SKM-1 treated with dmso at 0.1 percent for 144 hours (cell line): ENCODE measurements around the gene SNX9.
"Not testable (repeated sequence)": the region's sequence is repeated elsewhere in the genome, so short reads cannot be mapped to it uniquely, and the experiment has no call there.

ENCODE experiments used
- DNase-seq: peaks from one replicate; lab custom pipeline; 2025; ENCODE audit not compliant: unreplicated experiment; lab: John Stamatoyannopoulos, UW

Gene SNX9

GRCh38 chr6:157830354-157831017 lies 7.4 kb downstream of the SNX9 start:
- DNase-seq, result no peak

GRCh38 chr6:157831018-157831369 lies 7.9 kb downstream of the SNX9 start:
- no peak for DNase-seq

DNA sequence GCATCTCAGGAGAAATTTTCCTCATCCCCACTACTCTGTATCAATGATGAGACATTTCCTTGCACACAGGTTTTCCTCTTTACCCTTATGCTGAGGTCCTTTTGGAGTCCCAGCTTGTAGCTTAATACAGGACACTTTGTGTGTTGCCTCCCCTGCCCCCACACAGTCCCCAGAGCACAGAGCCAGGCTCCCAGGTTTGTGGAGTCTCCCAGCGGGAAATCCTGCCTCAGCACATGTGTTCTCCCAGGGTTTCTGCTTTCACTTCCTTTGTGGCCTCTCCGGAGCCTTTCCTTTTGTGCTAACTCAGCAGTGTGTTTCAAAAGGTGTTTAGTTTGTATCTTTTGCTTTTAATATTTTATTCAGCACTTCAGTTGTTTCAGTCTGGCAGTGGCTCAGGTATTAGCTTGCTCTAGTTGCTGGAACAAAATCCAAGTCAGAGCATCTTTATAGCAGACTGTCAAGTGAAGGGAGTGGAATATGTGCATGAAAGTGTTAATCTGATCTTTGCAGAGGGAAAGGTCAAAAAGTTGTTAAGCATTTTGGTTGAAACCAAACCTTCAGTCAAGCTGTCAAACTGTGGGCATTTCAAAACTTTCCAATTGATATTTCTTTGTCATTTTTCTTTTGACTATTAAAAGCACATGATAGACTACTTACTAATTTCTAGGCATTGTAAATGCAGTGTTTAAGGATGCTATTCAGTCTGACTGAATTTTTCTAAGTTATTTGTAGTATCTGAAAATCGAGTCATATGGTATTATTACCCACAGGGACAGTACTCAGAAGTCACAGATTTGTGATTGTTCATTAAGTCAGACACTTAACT lies 8.6 kb downstream of the SNX9 start:
- no peak for DNase-seq

- no peak for DNase-seq
These were observed 9.4 kb downstream of the SNX9 start for GRCh38 chr6:157832250-157832967.

GRCh38 chr6:157834549-157834948 lies 11.5 kb downstream of the SNX9 start:
- no peak for DNase-seq

GRCh38 chr6:157838718-157839430 lies 15.8 kb downstream of the SNX9 start:
- no peak for DNase-seq

DNA sequence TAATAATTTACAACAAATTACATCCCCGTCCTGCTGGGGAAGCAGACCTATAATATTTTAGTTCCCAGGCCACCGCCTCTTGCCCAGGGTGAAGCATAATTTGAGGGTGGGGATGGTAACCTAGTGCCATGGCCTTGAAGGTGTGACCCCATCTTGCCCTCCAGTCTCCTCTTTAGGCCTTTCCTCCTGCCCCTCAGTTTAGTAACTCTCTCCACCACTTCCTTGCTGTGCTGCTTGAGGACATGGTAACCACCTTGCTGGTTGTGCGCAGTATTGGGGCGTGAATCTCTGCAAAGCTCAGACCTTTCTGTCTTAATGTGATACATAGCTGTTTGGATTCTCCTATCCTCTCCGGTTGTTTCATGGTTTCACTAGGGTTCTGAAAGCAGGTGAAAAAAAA lies 16.6 kb downstream of the SNX9 start:
- DNase-seq, result no peak

DNA sequence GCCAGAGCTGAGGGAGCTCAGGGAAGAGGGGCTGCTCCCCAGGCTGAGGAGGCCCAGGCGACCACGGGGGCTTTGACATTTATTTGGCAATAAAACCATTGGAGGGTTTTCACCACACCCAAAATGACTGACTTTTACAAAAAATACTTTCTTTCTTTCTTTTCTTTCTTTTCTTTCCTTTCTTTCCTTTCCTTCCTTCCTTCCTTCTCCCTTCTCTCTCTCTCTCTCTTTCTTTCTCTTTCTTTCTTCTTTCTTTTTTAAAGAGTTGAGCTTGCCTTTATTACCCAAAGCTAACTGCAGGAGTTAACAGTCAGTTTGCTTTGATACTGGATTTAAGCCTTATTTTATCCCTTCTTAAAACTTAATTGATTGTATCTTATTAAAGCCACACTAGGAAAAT lies 17.2 kb downstream of the SNX9 start:
- DNase-seq, result no peak

DNA sequence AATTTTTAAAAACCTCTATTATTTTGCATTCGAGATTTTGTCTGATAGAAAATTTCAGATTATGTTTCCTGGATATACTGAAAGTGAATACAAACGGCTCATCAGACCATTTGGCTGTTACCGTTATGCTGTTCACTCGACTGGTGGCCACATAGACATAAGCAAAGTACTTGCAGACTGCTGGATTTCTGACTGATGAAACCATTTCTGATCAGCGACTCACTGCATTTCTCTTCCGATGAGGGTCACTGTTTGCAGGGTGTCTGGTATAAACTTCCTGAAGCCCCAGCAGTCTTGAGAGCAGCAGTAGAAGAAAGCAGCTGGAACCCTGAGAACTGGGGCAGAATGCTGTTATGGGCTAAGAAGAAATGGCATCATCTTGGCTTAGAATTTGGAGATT lies 17.7 kb downstream of the SNX9 start:
- no peak for DNase-seq

- DNase-seq, result peak; percentile 43
These were observed 18.3 kb downstream of the SNX9 start for GRCh38 chr6:157841211-157841840.

DNA sequence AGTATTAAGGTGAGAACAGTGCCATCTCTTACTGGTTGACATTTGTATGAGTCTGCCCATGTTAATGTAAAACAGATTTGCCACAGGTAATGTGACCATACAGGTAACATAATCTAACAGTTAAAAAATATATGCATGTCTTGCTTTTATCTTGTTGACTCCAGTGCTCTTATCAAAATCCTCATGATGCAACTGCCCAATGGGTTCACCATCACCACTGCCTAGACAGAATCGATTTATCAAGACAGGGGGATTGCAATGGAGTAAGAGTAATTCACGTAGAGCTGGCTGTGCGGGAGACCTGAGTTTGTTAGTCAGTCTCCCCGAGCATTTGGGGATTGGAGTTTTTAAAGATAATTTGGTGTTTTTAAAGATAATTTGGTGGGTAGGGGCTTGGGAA lies 19.2 kb downstream of the SNX9 start:
- DNase-seq, result no peak

- DNase-seq, result not testable (repeated sequence)
These were observed 21.1 kb downstream of the SNX9 start for GRCh38 chr6:157844196-157844595.

DNA sequence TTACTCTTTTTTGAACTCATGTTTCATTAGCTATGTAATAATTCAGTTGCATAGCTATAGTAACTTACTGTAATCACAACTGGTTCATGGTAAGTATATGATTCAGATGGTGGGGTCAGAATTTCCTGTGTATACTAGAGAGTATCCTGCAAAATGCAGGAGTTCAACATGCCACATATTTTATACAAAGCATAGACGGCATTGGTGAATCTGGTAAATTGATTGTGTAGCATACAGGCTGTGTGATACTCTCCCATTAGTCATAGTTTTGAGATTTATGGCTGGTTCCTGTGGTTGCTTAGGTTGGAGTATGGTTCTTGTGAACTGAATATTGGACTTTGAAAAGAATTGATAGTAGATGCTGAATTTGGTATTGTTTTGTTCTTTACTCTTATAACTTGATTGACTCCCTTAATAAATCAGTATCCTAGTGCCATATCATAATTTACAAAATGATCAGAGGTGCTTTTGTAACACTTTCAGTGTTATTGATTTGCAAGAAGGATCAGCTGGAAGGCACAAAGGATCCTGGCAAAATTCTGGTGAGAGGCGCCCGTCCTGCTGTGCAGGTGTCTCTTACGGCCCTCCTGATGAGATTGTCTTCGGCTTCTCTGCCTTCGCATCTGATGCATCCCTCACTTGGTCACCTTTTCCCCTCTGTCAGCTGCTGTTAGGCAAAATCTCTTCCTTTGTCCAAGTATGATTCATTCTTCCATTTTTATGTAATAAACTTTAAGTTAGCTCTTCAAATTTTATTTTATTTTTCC lies 22.6 kb downstream of the SNX9 start:
- DNase-seq, result no peak

- DNase-seq, result no peak
These were observed 24.8 kb downstream of the SNX9 start for GRCh38 chr6:157847846-157848245.

GRCh38 chr6:157848693-157849092 lies 25.6 kb downstream of the SNX9 start:
- no peak for DNase-seq

GRCh38 chr6:157849288-157850017 lies 26.4 kb downstream of the SNX9 start:
- DNase-seq, result no peak

DNA sequence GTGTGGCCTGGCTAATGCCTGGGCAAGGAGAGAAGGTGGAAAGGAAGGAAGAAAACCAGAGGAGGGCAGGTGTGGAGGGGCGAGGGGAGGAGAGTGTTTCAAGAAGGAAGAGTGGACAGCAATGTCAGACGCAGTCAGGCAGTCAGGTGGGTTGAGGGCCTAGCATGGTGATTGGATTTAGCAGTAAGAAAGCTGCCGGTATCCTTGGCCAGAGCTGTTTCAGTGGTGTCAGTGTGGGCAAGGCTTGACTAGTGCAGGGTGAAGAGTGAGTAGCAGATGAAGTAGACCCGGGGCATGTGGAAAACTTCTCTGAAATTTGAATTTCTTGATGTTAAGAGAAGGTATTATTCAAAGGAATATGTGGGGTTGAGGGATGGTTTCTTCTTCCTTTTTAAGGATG lies 27.0 kb downstream of the SNX9 start:
- DNase-seq, result no peak

DNA sequence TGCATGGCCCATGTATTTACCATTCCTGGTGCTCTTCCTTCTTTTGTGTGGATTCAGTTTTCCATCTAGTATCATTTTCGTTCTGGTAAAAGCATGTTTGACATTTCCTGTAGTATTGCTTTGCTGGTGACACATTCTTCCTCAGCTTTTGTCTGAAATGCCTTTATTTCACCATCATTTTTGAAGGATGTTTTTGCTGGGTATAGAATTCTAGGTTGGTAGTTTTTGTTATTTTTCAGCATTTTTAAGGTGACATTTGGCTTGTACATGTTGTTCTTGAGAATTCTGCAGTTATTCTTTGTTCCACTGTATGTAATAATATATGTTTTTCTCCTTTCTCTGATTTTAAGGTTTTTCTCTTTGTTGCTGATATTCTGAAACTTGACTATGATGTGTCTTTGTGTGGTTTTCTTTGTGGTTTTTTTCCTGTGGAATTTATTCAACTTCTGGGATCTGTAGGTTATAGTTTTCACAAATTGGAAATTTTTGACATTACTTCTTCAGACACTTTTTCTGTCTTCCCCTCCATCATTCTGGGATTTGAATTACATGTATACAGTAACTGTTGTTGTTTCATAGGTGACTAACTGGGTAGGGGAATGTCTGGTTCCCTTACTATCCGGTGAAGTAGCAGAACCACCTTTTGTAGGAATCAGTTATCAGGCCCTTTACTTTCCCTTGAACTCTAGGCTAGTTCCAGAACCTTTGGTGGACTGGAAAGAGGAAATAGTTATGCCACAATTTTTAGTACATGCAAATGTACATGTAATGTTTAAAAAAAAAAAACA lies 30.2 kb downstream of the SNX9 start:
- no peak for DNase-seq
